C4-2B (cell line): ENCODE measurements around the gene ATP2A3.

Experiments
- ZFX ChIP-seq: fragments of 450-650 bp; IDR thresholded peaks from 2 replicates; pipeline ENCODE4 v1.6.1; 2017
- TF ChIP-seq, protein P1 (sequence below): fragments of 450-650 bp; conservative IDR thresholded peaks from 2 replicates; pipeline ENCODE4 v1.5.1; 2017; ENCODE audit warnings: mild to moderate bottlenecking

DNA sequence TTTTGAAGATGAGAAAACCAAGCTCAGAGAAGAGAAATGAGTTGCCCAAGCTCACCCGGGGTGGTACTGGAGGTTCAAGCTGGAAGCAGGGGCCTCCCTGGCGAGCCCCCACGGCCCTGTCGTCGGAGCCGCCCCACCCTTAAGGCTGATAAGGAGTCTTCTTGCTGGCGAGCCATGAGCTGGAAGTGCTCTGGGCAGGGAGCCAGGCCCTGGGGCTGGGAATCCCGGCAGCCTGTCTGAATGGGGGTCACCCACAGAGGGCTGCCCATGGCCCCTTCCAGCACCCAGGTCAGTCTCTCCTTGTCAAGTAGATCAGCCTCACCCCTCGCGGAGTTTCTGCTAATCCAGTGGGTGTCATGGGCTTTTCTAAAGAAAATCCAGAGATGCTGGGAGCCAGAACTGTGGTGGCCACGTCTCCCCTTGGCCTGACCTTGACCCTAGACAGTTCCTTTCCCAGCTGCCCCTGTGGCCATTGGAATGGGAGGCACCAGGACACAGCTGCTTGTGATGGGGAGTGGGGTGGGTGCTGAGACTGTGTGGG lies 46.8 kb downstream of the ATP2A3 start:
- TF ChIP-seq, protein P1, sequence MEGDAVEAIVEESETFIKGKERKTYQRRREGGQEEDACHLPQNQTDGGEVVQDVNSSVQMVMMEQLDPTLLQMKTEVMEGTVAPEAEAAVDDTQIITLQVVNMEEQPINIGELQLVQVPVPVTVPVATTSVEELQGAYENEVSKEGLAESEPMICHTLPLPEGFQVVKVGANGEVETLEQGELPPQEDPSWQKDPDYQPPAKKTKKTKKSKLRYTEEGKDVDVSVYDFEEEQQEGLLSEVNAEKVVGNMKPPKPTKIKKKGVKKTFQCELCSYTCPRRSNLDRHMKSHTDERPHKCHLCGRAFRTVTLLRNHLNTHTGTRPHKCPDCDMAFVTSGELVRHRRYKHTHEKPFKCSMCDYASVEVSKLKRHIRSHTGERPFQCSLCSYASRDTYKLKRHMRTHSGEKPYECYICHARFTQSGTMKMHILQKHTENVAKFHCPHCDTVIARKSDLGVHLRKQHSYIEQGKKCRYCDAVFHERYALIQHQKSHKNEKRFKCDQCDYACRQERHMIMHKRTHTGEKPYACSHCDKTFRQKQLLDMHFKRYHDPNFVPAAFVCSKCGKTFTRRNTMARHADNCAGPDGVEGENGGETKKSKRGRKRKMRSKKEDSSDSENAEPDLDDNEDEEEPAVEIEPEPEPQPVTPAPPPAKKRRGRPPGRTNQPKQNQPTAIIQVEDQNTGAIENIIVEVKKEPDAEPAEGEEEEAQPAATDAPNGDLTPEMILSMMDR, result no peak
- TF ChIP-seq ZFX, result no peak
